ENCODE data around the gene TPK1.
A peak's percentile ranks its signal among the peaks of the same experiment; 100 is the strongest.

Gene TPK1

GRCh38 chr7:144517749-144518148 lies 318.1 kb downstream of the TPK1 start:
- TF ChIP-seq CTCF (conservative IDR thresholded peaks at IDR 0.05; ENCODE audit: low read depth, low read length), result no peak
- DNase-seq (ENCODE audit: low read depth), result no peak
- H3K4me3 ChIP-seq (ENCODE audit: low read length), result no peak overlapping the region

- no peak for TF ChIP-seq CTCF (conservative IDR thresholded peaks at IDR 0.05; ENCODE audit: low read depth, low read length)
These were observed 318.9 kb downstream of the TPK1 start for GRCh38 chr7:144516729-144517525.

GRCh38 chr7:144513334-144513733 lies 322.5 kb downstream of the TPK1 start:
- H3K4me3 ChIP-seq (ENCODE audit: low read length), result no peak overlapping the region
- no peak for DNase-seq (ENCODE audit: low read depth)
- peak; percentile 54 for TF ChIP-seq CTCF (conservative IDR thresholded peaks at IDR 0.05; ENCODE audit: low read depth, low read length)

More at GRCh38 chr7:144516729-144517525, 318.9 kb downstream of the TPK1 start:
- DNase-seq (ENCODE audit: low read depth), result no peak
- H3K4me3 ChIP-seq (ENCODE audit: low read length), result no peak overlapping the region

GRCh38 chr7:144510621-144511020 lies 325.2 kb downstream of the TPK1 start:
- no peak for TF ChIP-seq CTCF (conservative IDR thresholded peaks at IDR 0.05; ENCODE audit: low read depth, low read length)
- H3K4me3 ChIP-seq (ENCODE audit: low read length), result no peak overlapping the region
- DNase-seq (ENCODE audit: low read depth), result no peak

- H3K4me3 ChIP-seq (ENCODE audit: low read length), result no peak overlapping the region
- no peak for TF ChIP-seq CTCF (conservative IDR thresholded peaks at IDR 0.05; ENCODE audit: low read depth, low read length)
- no peak for DNase-seq (ENCODE audit: low read depth)
These were observed 327.2 kb downstream of the TPK1 start for GRCh38 chr7:144508702-144509101.

GRCh38 chr7:144503215-144503614 lies 332.6 kb downstream of the TPK1 start:
- no peak overlapping the region for H3K4me3 ChIP-seq (ENCODE audit: low read length)
- TF ChIP-seq CTCF (conservative IDR thresholded peaks at IDR 0.05; ENCODE audit: low read depth, low read length), result no peak
- DNase-seq (ENCODE audit: low read depth), result no peak

- H3K4me3 ChIP-seq (ENCODE audit: low read length), result no peak overlapping the region
- no peak for DNase-seq (ENCODE audit: low read depth)
- TF ChIP-seq CTCF (conservative IDR thresholded peaks at IDR 0.05; ENCODE audit: low read depth, low read length), result no peak
These were observed 335.6 kb downstream of the TPK1 start for GRCh38 chr7:144500225-144500624.

Measured in retinal pigment epithelial cell (primary cell).